Naive thymus-derived CD4-positive, alpha-beta T cell (primary cell): ENCODE measurements around the gene NKAIN2. TPM values are rescaled to one million over a fixed set of nuclear protein-coding genes. Genes with fewer than 3 reads are reported as not detected.

Experiments used
- ATAC-seq: fragments of 150-1000 bp; cut with Tn5 transposase; 2 replicates; pipeline ENCODE4 v1.10.0; 2021; ENCODE audit warnings: mild to moderate bottlenecking, moderate library complexity
- CTCF ChIA-PET: fragments of 350-600 bp; sonication (Branson Sonifier 250); formaldehyde crosslinking; loops from one replicate; lab custom pipeline; 2021; ENCODE audit warnings: antibody characterized with exemption; lab: Charles Lee
- POLR2A ChIA-PET: fragments of 350-600 bp; sonication (Branson Sonifier 250); formaldehyde crosslinking; loops from one replicate; lab custom pipeline; 2021; ENCODE audit warnings: antibody characterized with exemption, inconsistent platforms; lab: Charles Lee
- DNase-seq, 9 donors: peaks; one replicate each; pipeline versions ENCODE4 v3.0.0 to v3.0.0-alpha.2; 2020 to 2022; ENCODE audit warnings: mixed read lengths in 1 of 9
- H3K27ac ChIP-seq: one replicate; pipeline ENCODE4 v1.7.0; 2013; ENCODE audit warnings: mild to moderate bottlenecking, low read depth, low read length, moderate library complexity
- H3K27me3 ChIP-seq, 2 donors: one replicate each; pipeline ENCODE4 v1.7.0; 2013; ENCODE audit warnings: low read length in 2 of 2, mild to moderate bottlenecking in 2 of 2, moderate library complexity in 2 of 2; ENCODE audit not compliant: control insufficient read depth in 2 of 2, insufficient read depth in 2 of 2
- H3K36me3 ChIP-seq, 3 experiments: 1 replicate in 2 of 3; 2 replicates in 1 of 3; pipeline ENCODE4 v1.7.0; 2013; ENCODE audit warnings: low read length in 3 of 3, mild to moderate bottlenecking in 3 of 3, moderate library complexity in 1 of 3; ENCODE audit not compliant: insufficient read depth in 3 of 3, control insufficient read depth in 2 of 3
- H3K4me1 ChIP-seq, 2 donors: one replicate each; pipeline ENCODE4 v1.7.0; 2013; ENCODE audit warnings: low read length in 2 of 2, mild to moderate bottlenecking in 2 of 2, moderate library complexity in 1 of 2; ENCODE audit not compliant: control insufficient read depth in 2 of 2, insufficient read depth in 2 of 2
- H3K4me3 ChIP-seq: 2 replicates; pipeline ENCODE4 v1.7.0; 2013; ENCODE audit warnings: mild to moderate bottlenecking, low read length
- H3K9me3 ChIP-seq, 3 experiments: 1 replicate in 2 of 3; 2 replicates in 1 of 3; pipeline ENCODE4 v1.7.0; 2013; ENCODE audit warnings: low read length in 3 of 3; ENCODE audit not compliant: control insufficient read depth in 2 of 3
- H3K27ac Mint-ChIP-seq, 9 donors: one replicate each; pipeline ENCODE4 v1.8.0; 2020 to 2022; ENCODE audit warnings: mixed read lengths in 9 of 9, mild to moderate bottlenecking in 8 of 9, moderate library complexity in 5 of 9, inconsistent platforms in 2 of 9
- H3K27me3 Mint-ChIP-seq, 5 donors: one replicate each; pipeline ENCODE4 v1.8.0; 2021 to 2022; ENCODE audit warnings: mixed read lengths in 5 of 5, mild to moderate bottlenecking in 1 of 5
- H3K36me3 Mint-ChIP-seq, 5 donors: one replicate each; pipeline ENCODE4 v1.8.0; 2020 to 2022; ENCODE audit warnings: mixed read lengths in 5 of 5, mild to moderate bottlenecking in 3 of 5, inconsistent platforms in 1 of 5
- H3K4me1 Mint-ChIP-seq, 7 donors: one replicate each; pipeline ENCODE4 v1.8.0; 2020 to 2022; ENCODE audit warnings: mixed read lengths in 7 of 7, mild to moderate bottlenecking in 3 of 7, inconsistent platforms in 1 of 7
- H3K4me3 Mint-ChIP-seq, 10 donors: one replicate each; pipeline ENCODE4 v1.8.0; 2020 to 2022; ENCODE audit warnings: mild to moderate bottlenecking in 10 of 10, mixed read lengths in 10 of 10, moderate library complexity in 6 of 10, inconsistent platforms in 2 of 10
- H3K9me3 Mint-ChIP-seq, 11 donors: one replicate each; pipeline ENCODE4 v1.8.0; 2020 to 2022; ENCODE audit warnings: mixed read lengths in 11 of 11, mild to moderate bottlenecking in 4 of 11, inconsistent platforms in 1 of 11, moderate library complexity in 1 of 11
- intact Hi-C, 2 donors: fragments of 100-400 bp; cut with micrococcal nuclease; formaldehyde crosslinking; loops; one replicate each; pipeline ENCODE4 v1.15.1; 2023
- polyA plus RNA-seq, 2 donors: library from polyadenylated mRNA; unstranded; fragments of 300-500 nt; fragmentation: Illumina TruSeq; gene quantifications; one replicate each; pipeline ENCODE4 v1.2.3, GENCODE V29; 2021
- total RNA-seq, 6 experiments: library from RNA in 5 of 6; stranded (reverse) in 5 of 6; gene quantifications; 1 replicate in 5 of 6; 2 replicates in 1 of 6; pipeline ENCODE4 v1.2.3 and lab custom pipeline; 2021 to 2026

Gene NKAIN2
- total and polyA plus RNA-seq, 7 experiments from 2014 or later: 0.21 to 2.9 TPM; not detected in 5

DNA sequence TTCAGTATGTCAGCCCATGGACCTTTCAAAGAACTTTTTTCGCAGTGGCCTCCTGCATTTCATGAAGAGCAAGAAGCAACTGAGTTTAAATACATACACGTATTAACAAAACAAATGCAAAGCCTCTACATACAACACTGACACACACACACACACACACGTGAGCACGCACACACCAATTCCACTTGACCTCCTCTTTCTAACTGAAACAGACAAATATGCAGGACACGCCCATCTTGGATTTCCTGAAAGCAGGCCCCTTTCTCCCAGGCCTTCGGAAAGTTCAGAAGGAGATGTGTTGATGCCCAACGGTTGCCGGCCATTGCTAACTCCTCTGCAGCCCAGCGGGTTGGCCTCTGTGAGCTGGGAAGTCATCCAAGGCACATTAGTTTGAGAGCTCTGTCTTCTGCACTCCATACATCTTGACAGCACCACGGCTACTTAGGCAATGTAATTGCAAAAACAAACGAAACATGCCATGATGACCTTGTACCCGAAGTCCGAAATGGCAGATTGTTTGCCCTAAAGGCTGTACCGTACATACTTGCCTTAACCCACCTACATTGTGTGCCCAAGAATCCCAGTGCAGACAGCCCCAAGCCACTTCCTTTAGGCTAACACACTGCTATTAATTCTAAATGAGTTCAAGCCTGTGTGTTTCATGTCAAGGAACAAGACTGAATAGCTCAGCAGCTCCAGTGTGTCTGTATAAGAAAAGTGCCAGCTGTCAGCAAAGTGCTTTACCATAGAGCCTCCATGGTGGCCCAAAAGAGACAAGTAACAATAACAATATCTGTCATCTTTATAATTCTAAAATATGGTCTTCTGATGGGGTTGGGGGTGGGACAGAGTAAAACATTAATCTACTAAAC, 1019.8 kb downstream of the NKAIN2 start:
- Mint-ChIP-seq H3K4me3 (no peak overlapping the region), H3K27me3 (peaks cover 0 to 9% (median 0%) of the 10 kb centered on the region in 5 donors), H3K9me3 (no peaks in the 10 kb centered on the region), H3K4me1 (no peaks in the 10 kb centered on the region), H3K27ac (no peak overlapping the region), H3K36me3 (no peaks in the 10 kb centered on the region)
- no peaks in the 10 kb centered on the region for H3K27me3 ChIP-seq
- no peaks in the 10 kb centered on the region for H3K4me1 ChIP-seq
- H3K9me3 ChIP-seq: no peaks in the 10 kb centered on the region
- H3K4me3 ChIP-seq: no peak overlapping the region
- ChIA-PET POLR2A (no interaction called here), CTCF (no interaction called here)
- no peaks in the 10 kb centered on the region for H3K36me3 ChIP-seq
- DNase-seq: no peak
- intact Hi-C loops: no loop called here
- ATAC-seq: no peak
- H3K27ac ChIP-seq: no peak overlapping the region

DNA sequence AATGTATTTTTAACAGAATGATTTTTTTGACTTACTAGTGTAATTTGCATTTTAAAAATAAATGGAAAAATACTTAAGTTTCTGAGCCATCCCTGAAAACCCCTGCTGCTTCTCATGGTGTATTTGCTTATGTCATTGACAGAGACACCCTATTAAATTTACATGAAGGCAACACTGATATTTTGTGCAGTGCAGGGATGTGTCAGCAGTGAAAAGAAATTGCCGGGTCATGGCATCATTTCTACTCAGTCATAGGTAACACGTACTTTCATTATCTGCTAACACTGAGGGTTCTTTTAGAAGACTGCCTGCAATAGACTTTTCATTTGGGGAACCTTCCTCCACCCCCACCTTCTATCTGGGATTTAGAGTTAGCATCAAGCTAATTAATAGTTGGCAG, 1021.9 kb downstream of the NKAIN2 start:
- H3K36me3 ChIP-seq: no peaks in the 10 kb centered on the region
- CTCF ChIA-PET: no interaction called here
- H3K4me1 ChIP-seq: no peaks in the 10 kb centered on the region
- no peak overlapping the region for H3K4me3 Mint-ChIP-seq
- no peaks in the 10 kb centered on the region for H3K9me3 ChIP-seq
- peaks cover 0 to 4% (median 0%) of the 10 kb centered on the region in 5 donors for H3K27me3 Mint-ChIP-seq
- H3K9me3 Mint-ChIP-seq: no peaks in the 10 kb centered on the region
- H3K4me1 Mint-ChIP-seq: no peaks in the 10 kb centered on the region
- H3K27ac ChIP-seq: no peak overlapping the region
- intact Hi-C loops: no loop called here
- H3K36me3 Mint-ChIP-seq: no peaks in the 10 kb centered on the region
- ATAC-seq (no peak), DNase-seq (no peak)
- POLR2A ChIA-PET: no interaction called here
- no peak overlapping the region for H3K27ac Mint-ChIP-seq
- H3K4me3 ChIP-seq: no peak overlapping the region
- H3K27me3 ChIP-seq: no peaks in the 10 kb centered on the region

DNA sequence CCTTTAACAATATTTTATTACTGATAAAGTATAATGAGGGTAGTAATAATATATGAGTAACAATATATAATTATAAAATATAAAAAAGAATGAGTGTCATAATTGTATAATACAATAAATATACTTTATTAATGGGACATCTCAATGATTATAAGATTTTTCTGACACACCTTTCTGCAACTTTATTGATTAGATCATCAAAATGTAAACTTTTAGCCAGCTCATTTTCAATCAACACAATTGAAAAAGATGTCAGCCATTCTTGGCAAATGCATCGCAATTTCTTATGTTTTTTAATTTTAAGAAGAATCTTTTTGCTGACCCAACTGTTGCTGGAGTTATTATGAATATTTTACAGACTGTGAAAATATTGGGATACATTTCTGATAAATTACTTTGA, 1026.2 kb downstream of the NKAIN2 start:
- intact Hi-C loops: no loop called here
- DNase-seq: no peak
- H3K27ac Mint-ChIP-seq: no peak overlapping the region

DNA sequence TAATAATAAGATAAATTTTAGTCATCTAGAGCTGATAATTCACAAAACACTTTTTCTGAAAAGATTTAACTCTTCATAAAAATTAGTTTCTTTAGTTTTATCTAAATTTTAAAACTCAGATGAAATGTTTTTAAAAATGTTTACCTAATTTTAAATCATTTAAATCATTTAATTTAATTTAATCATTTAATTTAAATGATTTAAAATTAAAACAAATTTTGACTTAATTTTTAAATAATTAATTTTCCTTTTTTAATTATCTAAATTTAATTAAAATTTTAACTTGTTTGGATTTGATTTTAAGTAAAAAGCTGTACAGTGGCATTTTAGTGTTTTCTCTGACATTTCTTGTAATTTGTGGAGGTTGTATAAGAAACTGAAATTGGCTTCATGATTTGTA, 1026.8 kb downstream of the NKAIN2 start:
- intact Hi-C loops: no loop called here
- Mint-ChIP-seq H3K4me3 (no peak overlapping the region), H3K4me1 (no peaks in the 10 kb centered on the region), H3K27ac (no peak overlapping the region), H3K36me3 (no peaks in the 10 kb centered on the region), H3K9me3 (no peaks in the 10 kb centered on the region), H3K27me3 (peaks cover 0 to 8% (median 3%) of the 10 kb centered on the region in 5 donors)
- Histone ChIP-seq H3K36me3 (no peaks in the 10 kb centered on the region), H3K27me3 (no peaks in the 10 kb centered on the region), H3K9me3 (no peaks in the 10 kb centered on the region), H3K27ac (no peak overlapping the region), H3K4me3 (no peak overlapping the region), H3K4me1 (no peaks in the 10 kb centered on the region)
- ATAC-seq (no peak), DNase-seq (no peak)
- POLR2A ChIA-PET: no interaction called here
- CTCF ChIA-PET: no interaction called here

More for the DNA sequence above, 1026.2 kb downstream of the NKAIN2 start:
- Histone ChIP-seq H3K4me1 (no peaks in the 10 kb centered on the region), H3K27me3 (no peaks in the 10 kb centered on the region), H3K27ac (no peak overlapping the region), H3K36me3 (no peaks in the 10 kb centered on the region), H3K4me3 (no peak overlapping the region), H3K9me3 (no peaks in the 10 kb centered on the region)
- Mint-ChIP-seq H3K9me3 (no peaks in the 10 kb centered on the region), H3K4me3 (no peak overlapping the region), H3K27me3 (peaks cover 0 to 8% (median 3%) of the 10 kb centered on the region in 5 donors), H3K4me1 (no peaks in the 10 kb centered on the region), H3K36me3 (no peaks in the 10 kb centered on the region)
- no peak for ATAC-seq
- CTCF ChIA-PET: no interaction called here
- POLR2A ChIA-PET: no interaction called here

DNA sequence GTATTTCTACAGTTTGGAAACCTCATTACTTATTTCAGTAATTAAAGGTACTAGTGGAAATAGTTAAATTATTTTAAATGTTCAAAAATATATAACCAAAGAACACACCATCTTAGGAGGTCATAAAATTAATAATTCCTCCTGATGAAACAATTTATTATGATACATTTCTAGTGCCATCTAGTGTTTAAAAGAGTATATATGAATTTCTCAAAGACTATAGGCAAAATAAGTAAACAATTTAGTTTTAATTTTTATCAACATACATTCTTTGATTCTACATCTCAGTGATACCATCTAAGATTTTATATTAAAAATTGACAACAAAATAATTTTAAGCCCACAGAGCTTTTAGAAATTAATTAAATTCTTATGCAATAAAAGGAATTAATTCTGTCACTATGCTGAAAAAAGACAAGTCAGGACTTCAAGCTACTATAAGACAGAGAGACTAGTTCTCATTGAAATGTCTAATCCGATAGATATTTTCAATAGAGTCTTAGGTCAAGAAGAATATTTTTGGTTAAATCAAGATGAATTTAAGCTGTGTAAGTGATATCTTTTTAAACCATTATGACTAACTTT, 1050.8 kb downstream of the NKAIN2 start:
- no peak for ATAC-seq

DNA sequence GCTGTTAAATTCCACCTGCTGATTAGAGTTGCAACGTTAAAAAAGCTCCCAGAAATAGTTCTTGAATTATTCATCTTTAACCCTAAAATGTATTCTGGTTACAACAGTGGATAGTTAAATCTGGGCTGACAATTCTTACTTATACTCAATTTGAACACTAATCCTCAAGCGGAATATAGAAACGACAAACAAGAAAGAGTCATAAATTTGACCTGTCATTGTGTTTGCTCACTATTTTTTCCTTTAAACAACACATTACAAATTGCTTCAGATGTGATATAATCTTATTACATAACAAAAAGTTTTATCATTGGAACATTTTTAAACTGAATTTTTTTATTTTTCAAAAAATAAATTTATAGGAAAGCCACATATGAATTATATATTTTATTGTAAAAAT, 1054.1 kb downstream of the NKAIN2 start:
- no peaks in the 10 kb centered on the region for H3K9me3 Mint-ChIP-seq
- no peak overlapping the region for H3K27ac Mint-ChIP-seq
- CTCF ChIA-PET: no interaction called here
- H3K4me1 ChIP-seq: no peaks in the 10 kb centered on the region
- H3K4me3 ChIP-seq: no peak overlapping the region
- ATAC-seq: no peak
- H3K27me3 ChIP-seq: no peaks in the 10 kb centered on the region
- H3K27me3 Mint-ChIP-seq: peaks cover 0 to 4% (median 2%) of the 10 kb centered on the region in 5 donors
- H3K9me3 ChIP-seq: no peaks in the 10 kb centered on the region
- H3K27ac ChIP-seq: no peak overlapping the region
- H3K36me3 Mint-ChIP-seq: no peaks in the 10 kb centered on the region
- H3K4me3 Mint-ChIP-seq: no peak overlapping the region
- intact Hi-C loops: no loop called here
- POLR2A ChIA-PET: no interaction called here
- DNase-seq: no peak
- H3K4me1 Mint-ChIP-seq: no peaks in the 10 kb centered on the region
- H3K36me3 ChIP-seq: no peaks in the 10 kb centered on the region

More for the DNA sequence above, 1050.8 kb downstream of the NKAIN2 start:
- H3K27me3 Mint-ChIP-seq: peaks cover 0 to 14% (median 2%) of the 10 kb centered on the region in 5 donors
- H3K36me3 Mint-ChIP-seq: no peaks in the 10 kb centered on the region
- Histone ChIP-seq H3K27me3 (no peaks in the 10 kb centered on the region), H3K4me1 (no peaks in the 10 kb centered on the region), H3K9me3 (no peaks in the 10 kb centered on the region), H3K36me3 (no peaks in the 10 kb centered on the region), H3K27ac (no peak overlapping the region), H3K4me3 (no peak overlapping the region)
- intact Hi-C loops: loop anchor here in 1 of 2 donors (5.0 kb wide), 2 partner anchors 1052 to 1437 kb away; partner anchors contain the start of gene NKAIN2
- POLR2A ChIA-PET: no interaction called here
- CTCF ChIA-PET: interaction anchor here (0.6 kb wide), 1 partner anchor 18 kb away, joined by 3 read pairs; no protein-coding TSS in a partner anchor
- no peaks in the 10 kb centered on the region for H3K4me1 Mint-ChIP-seq
- H3K4me3 Mint-ChIP-seq: no peak overlapping the region
- no peak for DNase-seq
- no peak overlapping the region for H3K27ac Mint-ChIP-seq
- peaks cover 0 to 2% (median 0%) of the 10 kb centered on the region in 11 donors for H3K9me3 Mint-ChIP-seq
